NT2/D1 (cell line): ENCODE results near the gene DNALI1.

Experiments used
- DNase-seq: peaks from one replicate; pipeline ENCODE4 v3.0.0-alpha.2; 2011; ENCODE audit warnings: low read depth, low spot score
- H3K27me3 ChIP-seq: 2 replicates; pipeline ENCODE4 v1.6.0; 2011; ENCODE audit warnings: mild to moderate bottlenecking; ENCODE audit not compliant: insufficient read length, insufficient read depth
- H3K36me3 ChIP-seq: 2 replicates; pipeline ENCODE4 v1.6.1; 2011; ENCODE audit warnings: mild to moderate bottlenecking, low read length, mixed read lengths; ENCODE audit not compliant: insufficient read depth, insufficient read length
- H3K4me1 ChIP-seq: 2 replicates; pipeline ENCODE4 v1.5.1; 2011; ENCODE audit not compliant: insufficient read depth, insufficient read length
- H3K4me3 ChIP-seq: 2 replicates; pipeline ENCODE4 v1.5.1; 2011; ENCODE audit warnings: low read depth; ENCODE audit not compliant: insufficient read length
- H3K9ac ChIP-seq: 2 replicates; pipeline ENCODE4 v1.6.0; 2011; ENCODE audit warnings: low read depth; ENCODE audit not compliant: insufficient read length
- H3K9me3 ChIP-seq: 2 replicates; pipeline ENCODE4 v1.5.1; 2011; ENCODE audit warnings: mild to moderate bottlenecking, low read length; ENCODE audit not compliant: insufficient read depth
- SUZ12 ChIP-seq: IDR thresholded peaks from 2 replicates; pipeline ENCODE4 v1.6.1; 2011; ENCODE audit not compliant: insufficient read length, insufficient read depth; ENCODE audit errors: extremely low read depth
- YY1 ChIP-seq: IDR thresholded peaks from 2 replicates; pipeline ENCODE4 v1.6.1; 2011; ENCODE audit not compliant: insufficient read length, insufficient read depth
- ZNF274 ChIP-seq: IDR thresholded peaks from 2 replicates; pipeline ENCODE4 v1.6.1; 2011; ENCODE audit warnings: mild to moderate bottlenecking, low read depth, low read length

Gene DNALI1

GRCh38 chr1:37606481-37607263, 49.9 kb downstream of the DNALI1 start:
- DNase-seq: no peak
- Histone ChIP-seq H3K4me1 (peaks cover 8% of the 10 kb centered on the region), H3K9ac (no peak overlapping the region), H3K27me3 (peaks cover 22% of the 10 kb centered on the region), H3K9me3 (no peaks in the 10 kb centered on the region), H3K36me3 (no peaks in the 10 kb centered on the region), H3K4me3 (no peak overlapping the region)
- TF ChIP-seq SUZ12: no peak
- no peak for TF ChIP-seq YY1
- no peak for TF ChIP-seq ZNF274

GRCh38 chr1:37609002-37609401, 52.3 kb downstream of the DNALI1 start:
- Histone ChIP-seq H3K36me3 (no peaks in the 10 kb centered on the region), H3K9me3 (no peaks in the 10 kb centered on the region), H3K4me1 (peaks cover 7% of the 10 kb centered on the region), H3K27me3 (peaks cover 22% of the 10 kb centered on the region), H3K4me3 (no peak overlapping the region), H3K9ac (no peak overlapping the region)
- no peak for DNase-seq
- TF ChIP-seq YY1 (no peak), ZNF274 (no peak), SUZ12 (no peak)

- H3K4me1 ChIP-seq: peaks cover 11% of the 10 kb centered on the region
- no peak overlapping the region for H3K9ac ChIP-seq
- no peaks in the 10 kb centered on the region for H3K9me3 ChIP-seq
- DNase-seq: no peak
- peaks cover 22% of the 10 kb centered on the region for H3K27me3 ChIP-seq
- TF ChIP-seq YY1 (no peak), ZNF274 (no peak), SUZ12 (no peak)
- H3K4me3 ChIP-seq: no peak overlapping the region
- H3K36me3 ChIP-seq: no peaks in the 10 kb centered on the region
Measured at GRCh38 chr1:37609994-37610393, 53.3 kb downstream of the DNALI1 start.

GRCh38 chr1:37612186-37612585, 55.4 kb downstream of the DNALI1 start:
- no peaks in the 10 kb centered on the region for H3K36me3 ChIP-seq
- TF ChIP-seq SUZ12 (no peak), ZNF274 (no peak), YY1 (no peak)
- no peak for DNase-seq
- no peak overlapping the region for H3K9ac ChIP-seq
- H3K27me3 ChIP-seq: peaks cover 30% of the 10 kb centered on the region
- no peaks in the 10 kb centered on the region for H3K9me3 ChIP-seq
- no peak overlapping the region for H3K4me3 ChIP-seq
- peaks cover 8% of the 10 kb centered on the region for H3K4me1 ChIP-seq

- TF ChIP-seq ZNF274 (no peak), SUZ12 (no peak), YY1 (no peak)
- Histone ChIP-seq H3K9me3 (no peaks in the 10 kb centered on the region), H3K9ac (no peak overlapping the region), H3K36me3 (no peaks in the 10 kb centered on the region), H3K27me3 (peaks cover 13% of the 10 kb centered on the region), H3K4me3 (no peak overlapping the region), H3K4me1 (peaks cover 8% of the 10 kb centered on the region)
- DNase-seq: no peak
Measured at GRCh38 chr1:37614105-37614504, 57.4 kb downstream of the DNALI1 start.

- Histone ChIP-seq H3K4me1 (peaks cover 11% of the 10 kb centered on the region), H3K4me3 (no peak overlapping the region), H3K36me3 (no peaks in the 10 kb centered on the region), H3K27me3 (peaks cover 7% of the 10 kb centered on the region), H3K9me3 (no peaks in the 10 kb centered on the region), H3K9ac (no peak overlapping the region)
- no peak for DNase-seq
- TF ChIP-seq SUZ12 (no peak), YY1 (no peak), ZNF274 (no peak)
Measured at GRCh38 chr1:37616330-37616729, 59.6 kb downstream of the DNALI1 start.
